ENCODE measurements around the gene SOX9. TPM values are rescaled to one million over a fixed set of nuclear protein-coding genes. Genes with fewer than 3 reads are reported as not detected.
A peak's percentile ranks its signal among the peaks of the same experiment; 100 is the strongest.

Gene SOX9
- total RNA-seq, 1 experiment from 2014 or later = 1.3 TPM

DNA sequence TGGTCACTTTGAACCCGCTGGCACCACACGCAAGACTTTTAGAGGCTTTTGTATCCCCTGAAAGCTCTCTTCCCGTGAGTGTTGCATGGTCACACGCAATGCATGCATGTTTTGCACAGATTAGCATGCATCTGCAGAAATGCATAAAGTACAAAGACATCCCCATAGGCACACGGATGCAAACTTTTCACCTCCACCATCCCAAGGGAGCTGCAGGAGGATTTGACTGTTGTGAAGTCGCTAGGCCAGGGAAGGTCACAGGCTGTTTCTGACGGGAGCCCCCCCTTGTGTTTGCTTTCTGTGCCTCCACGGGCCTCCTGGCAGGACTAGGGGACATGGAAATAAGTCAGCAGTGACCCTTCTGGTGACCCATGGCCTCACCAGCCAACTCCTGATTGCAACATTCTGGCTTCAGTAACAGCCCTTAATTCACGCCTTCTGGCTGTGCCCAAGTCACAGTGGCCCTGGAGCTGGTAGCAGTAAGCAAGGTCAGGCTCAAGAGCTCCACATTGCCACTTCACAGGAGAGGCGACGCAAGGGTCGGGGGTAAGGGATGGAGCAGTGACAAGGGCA lies 45.1 kb downstream of the SOX9 start:
- Histone ChIP-seq H4K8ac (replicated peaks; ENCODE audit: insufficient read length, low read depth, low read length) (no peak overlapping the region), H3K4ac (ENCODE audit: low read depth, low read length) (no peak overlapping the region), H2BK5ac (ENCODE audit: insufficient read length, low read length) (no peak overlapping the region), H3K9me3 (ENCODE audit: control insufficient read depth, low read depth, low read length) (no peaks in the 10 kb centered on the region), H3K4me2 (ENCODE audit: insufficient read depth, insufficient read length, low read length) (no peak overlapping the region), H3K56ac (ENCODE audit: insufficient read length, low read depth, low read length) (no peak overlapping the region), H2AFZ (ENCODE audit: low read length) (no peak overlapping the region), H2BK12ac (ENCODE audit: insufficient read length, low read depth, low read length) (peak overlapping the region; percentile 75), H3T11ph (ENCODE audit: low read length) (no peak overlapping the region), H4K5ac (ENCODE audit: insufficient read length, low read depth, low read length) (peak overlapping the region; percentile 1), H3K27ac (ENCODE audit: insufficient read length, low read depth, low read length) (peak overlapping the region; percentile 4), H2BK15ac (ENCODE audit: low read depth, low read length) (no peak overlapping the region), H2AK5ac (ENCODE audit: insufficient read length, low read length) (no peak overlapping the region), H3K23me2 (ENCODE audit: insufficient read length, low read depth, low read length, poor library complexity, severe bottlenecking) (no peaks in the 10 kb centered on the region), H2BK120ac (ENCODE audit: low read depth, low read length, poor library complexity, severe bottlenecking) (peak overlapping the region; percentile 72), H3K14ac (ENCODE audit: insufficient read depth, low read length) (no peak overlapping the region; the same call in 1 of the 2 replicates), H3K79me1 (ENCODE audit: insufficient read depth, low read depth, low read length, poor library complexity, severe bottlenecking) (no peaks in the 10 kb centered on the region), H3K79me2 (ENCODE audit: insufficient read depth, low read length) (no peaks in the 10 kb centered on the region), H3K9ac (ENCODE audit: extremely low read depth, insufficient read length, low read length) (no peak overlapping the region), H3K27me3 (ENCODE audit: insufficient read depth, low read length) (no peaks in the 10 kb centered on the region), H4K20me1 (ENCODE audit: control insufficient read depth, insufficient read depth, insufficient read length) (no peaks in the 10 kb centered on the region), H3K23ac (ENCODE audit: insufficient read length, low read depth, low read length) (no peak overlapping the region), H2BK20ac (ENCODE audit: low read depth, low read length, poor library complexity, severe bottlenecking) (no peak overlapping the region), H4K91ac (ENCODE audit: insufficient read length, low read depth, low read length) (no peak overlapping the region), H3K18ac (ENCODE audit: insufficient read length, low read depth, low read length) (peak overlapping the region; percentile 44), H3K4me1 (ENCODE audit: insufficient read depth, low read length) (peaks cover 16% of the 10 kb centered on the region; the same call in 1 of the 2 replicates)
- peaks cover 25% of the 10 kb centered on the region in 2 experiments for H3K4me1 Mint-ChIP-seq
- H3K9me3 Mint-ChIP-seq = no peaks in the 10 kb centered on the region
- peaks cover 3% of the 10 kb centered on the region for H3K27me3 Mint-ChIP-seq (ENCODE audit: low read depth)
- H3K4me3 Mint-ChIP-seq = no peak overlapping the region
- peaks cover 0 to 8% (median 1%) of the 10 kb centered on the region in 3 experiments; a peak in 3 of 7 replicates for H3K36me3 Mint-ChIP-seq (ENCODE audit: insufficient read depth in 1 of 3, low read depth in 3 of 3)
- TF ChIP-seq, protein P1, sequence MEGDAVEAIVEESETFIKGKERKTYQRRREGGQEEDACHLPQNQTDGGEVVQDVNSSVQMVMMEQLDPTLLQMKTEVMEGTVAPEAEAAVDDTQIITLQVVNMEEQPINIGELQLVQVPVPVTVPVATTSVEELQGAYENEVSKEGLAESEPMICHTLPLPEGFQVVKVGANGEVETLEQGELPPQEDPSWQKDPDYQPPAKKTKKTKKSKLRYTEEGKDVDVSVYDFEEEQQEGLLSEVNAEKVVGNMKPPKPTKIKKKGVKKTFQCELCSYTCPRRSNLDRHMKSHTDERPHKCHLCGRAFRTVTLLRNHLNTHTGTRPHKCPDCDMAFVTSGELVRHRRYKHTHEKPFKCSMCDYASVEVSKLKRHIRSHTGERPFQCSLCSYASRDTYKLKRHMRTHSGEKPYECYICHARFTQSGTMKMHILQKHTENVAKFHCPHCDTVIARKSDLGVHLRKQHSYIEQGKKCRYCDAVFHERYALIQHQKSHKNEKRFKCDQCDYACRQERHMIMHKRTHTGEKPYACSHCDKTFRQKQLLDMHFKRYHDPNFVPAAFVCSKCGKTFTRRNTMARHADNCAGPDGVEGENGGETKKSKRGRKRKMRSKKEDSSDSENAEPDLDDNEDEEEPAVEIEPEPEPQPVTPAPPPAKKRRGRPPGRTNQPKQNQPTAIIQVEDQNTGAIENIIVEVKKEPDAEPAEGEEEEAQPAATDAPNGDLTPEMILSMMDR (conservative IDR thresholded peaks at IDR 0.05) = no peak
- peak; percentile 55 for DNase-seq
- H3K27ac Mint-ChIP-seq = peak overlapping the region in 1 of 3 experiments; percentile 95; a peak in 4 of 7 replicates
- WGBS (ENCODE audit: extremely low coverage, insufficient read length, low lambda C conversion rate) = no CpG with 5 or more reads among the region's 12 CpGs
